GM18517 (cell line): ENCODE data around the gene RSPH1.

Experiments used
- ATAC-seq: cut with Tn5 transposase; IDR thresholded peaks from one replicate; pipeline ENCODE4 v1.9.1; 2021; ENCODE audit warnings: mild to moderate bottlenecking, moderate library complexity; ENCODE audit not compliant: unreplicated experiment

The RSPH1 gene

GRCh38 chr21:42532466-42533181, 36.6 kb upstream of the RSPH1 start:
- ATAC-seq, result no peak

GRCh38 chr21:42531771-42532170, 35.7 kb upstream of the RSPH1 start:
- ATAC-seq, result no peak

- ATAC-seq, result no peak
Measured at GRCh38 chr21:42530167-42530518, 34.1 kb upstream of the RSPH1 start.

- no peak for ATAC-seq
Measured at GRCh38 chr21:42527489-42528158, 31.6 kb upstream of the RSPH1 start.

GRCh38 chr21:42527127-42527488, 31.1 kb upstream of the RSPH1 start:
- ATAC-seq, result no peak

GRCh38 chr21:42526379-42526727, 30.3 kb upstream of the RSPH1 start:
- no peak for ATAC-seq

- no peak for ATAC-seq
Measured at GRCh38 chr21:42525676-42526378, 29.8 kb upstream of the RSPH1 start.

GRCh38 chr21:42525029-42525581, 29.1 kb upstream of the RSPH1 start:
- peak; percentile 22 for ATAC-seq

GRCh38 chr21:42524341-42525028, 28.5 kb upstream of the RSPH1 start:
- peak; percentile 75 for ATAC-seq

GRCh38 chr21:42523941-42524340, 27.9 kb upstream of the RSPH1 start:
- no peak for ATAC-seq

GRCh38 chr21:42523211-42523610, 27.2 kb upstream of the RSPH1 start:
- no peak for ATAC-seq

GRCh38 chr21:42522771-42523170, 26.7 kb upstream of the RSPH1 start:
- no peak for ATAC-seq

GRCh38 chr21:42522271-42522670, 26.2 kb upstream of the RSPH1 start:
- no peak for ATAC-seq

GRCh38 chr21:42521805-42522204, 25.8 kb upstream of the RSPH1 start:
- no peak for ATAC-seq

- ATAC-seq, result no peak
Measured at GRCh38 chr21:42521384-42521783, 25.4 kb upstream of the RSPH1 start.

- no peak for ATAC-seq
Measured at GRCh38 chr21:42520628-42521253, 24.7 kb upstream of the RSPH1 start.

- ATAC-seq, result no peak
Measured at GRCh38 chr21:42518626-42519025, 22.6 kb upstream of the RSPH1 start.

GRCh38 chr21:42518215-42518614, 22.2 kb upstream of the RSPH1 start:
- ATAC-seq, result no peak

- no peak for ATAC-seq
Measured at GRCh38 chr21:42515708-42516502, 19.9 kb upstream of the RSPH1 start.

- ATAC-seq, result no peak
Measured at GRCh38 chr21:42514883-42515228, 18.8 kb upstream of the RSPH1 start.
